SH-SY5Y (cell line): ENCODE results near the gene SYNJ2.

Experiments
- GATA2 ChIP-seq: IDR thresholded peaks from 2 replicates; pipeline ENCODE4 v1.6.1; 2011; ENCODE audit warnings: mild to moderate bottlenecking, low read depth, low read length
- GATA3 ChIP-seq: IDR thresholded peaks from 2 replicates; pipeline ENCODE4 v1.6.1; 2011; ENCODE audit warnings: low read depth, mild to moderate bottlenecking, low read length, moderate library complexity

- TF ChIP-seq GATA2 (no peak), GATA3 (no peak)
Observed at GRCh38 chr6:158143700-158144099, 162.0 kb downstream of the SYNJ2 start.
